Measurements from ENCODE around the gene RASSF9. TPM values are rescaled to one million over a fixed set of nuclear protein-coding genes. Genes with fewer than 3 reads are reported as not detected.

Gene RASSF9
- total and polyA plus RNA-seq, 10 of the 15 experiments (the other 5 are each of a cell fraction or from before 2014, with no cell fraction given) = under 0.01 to 0.10 TPM; not detected in 8

- Histone ChIP-seq H3K9ac (ENCODE audit: control insufficient read depth, insufficient read depth, low read length) (no peak overlapping the region), H4K20me1 (ENCODE audit: control insufficient read depth, insufficient read depth) (no peaks in the 10 kb centered on the region), H3K36me3 (ENCODE audit: control insufficient read depth in 2 of 2, insufficient read depth in 2 of 2, low read length in 1 of 2) (no peaks in the 10 kb centered on the region), H2AFZ (ENCODE audit: control insufficient read depth, low read depth, low read length) (no peak overlapping the region), H3K27ac (ENCODE audit: control insufficient read depth, insufficient read depth) (no peak overlapping the region), H3K4me1 (ENCODE audit: control insufficient read depth, insufficient read depth, low read length) (no peaks in the 10 kb centered on the region), H3K4me2 (ENCODE audit: control insufficient read depth, insufficient read depth) (no peak overlapping the region), H3K9me3 (replicated peaks; ENCODE audit: control insufficient read depth, insufficient read depth, low read length) (no peaks in the 10 kb centered on the region), H3K79me2 (ENCODE audit: control insufficient read depth, insufficient read depth, low read length) (no peaks in the 10 kb centered on the region), H3K27me3 (replicated peaks in 1 of 2; ENCODE audit: control insufficient read depth in 2 of 2, insufficient read depth in 2 of 2, low read length in 1 of 2) (no peaks in the 10 kb centered on the region), H3K4me3 (no peak overlapping the region)
- FAIRE-seq (no peak), DNase-seq (ENCODE audit: low read depth, low spot score) (no peak), ATAC-seq (no peak)
- RAD21 ChIA-PET (ENCODE audit: unreplicated experiment) = no interaction called here
- SMC1A ChIA-PET (ENCODE audit: uncharacterized antibody, unreplicated experiment) = interaction anchor here (0.8 kb wide), 1 partner anchor 132 kb away, joined by 4 read pairs; no protein-coding TSS in a partner anchor
- in situ Hi-C loops (cut with MboI) = no loop called here
- CTCF ChIA-PET = no interaction called here
- intact Hi-C loops (cut with micrococcal nuclease; ENCODE audit: unreplicated experiment) = no loop called here
- TF ChIP-seq EP300 (IDR thresholded peaks at IDR 0.05; ENCODE audit: borderline replicate concordance in 1 of 2, control insufficient read depth in 1 of 2, low read depth in 2 of 2, low read length in 2 of 2) (no peak), RFX5 (IDR thresholded peaks at IDR 0.05; ENCODE audit: low read depth, low read length) (no peak), FOS (IDR thresholded peaks at IDR 0.05; ENCODE audit: borderline replicate concordance, extremely low read depth, insufficient read length) (no peak)
- POLR2A ChIA-PET = no interaction called here
- BruUV-seq (replicated peaks) = no TSS peak
These were observed 26.7 kb downstream of the RASSF9 start for GRCh38 chr12:85809500-85809899.

- ATAC-seq (no peak), FAIRE-seq (no peak), DNase-seq (ENCODE audit: low read depth, low spot score) (no peak)
- CTCF ChIA-PET = no interaction called here
- Histone ChIP-seq H3K4me2 (ENCODE audit: control insufficient read depth, insufficient read depth) (no peak overlapping the region), H3K79me2 (ENCODE audit: control insufficient read depth, insufficient read depth, low read length) (no peaks in the 10 kb centered on the region), H3K4me1 (ENCODE audit: control insufficient read depth, insufficient read depth, low read length) (no peaks in the 10 kb centered on the region), H3K36me3 (ENCODE audit: control insufficient read depth in 2 of 2, insufficient read depth in 2 of 2, low read length in 1 of 2) (no peaks in the 10 kb centered on the region), H3K9me3 (replicated peaks; ENCODE audit: control insufficient read depth, insufficient read depth, low read length) (no peaks in the 10 kb centered on the region), H3K27ac (ENCODE audit: control insufficient read depth, insufficient read depth) (no peak overlapping the region), H4K20me1 (ENCODE audit: control insufficient read depth, insufficient read depth) (no peaks in the 10 kb centered on the region), H3K4me3 (no peak overlapping the region), H2AFZ (ENCODE audit: control insufficient read depth, low read depth, low read length) (no peak overlapping the region), H3K9ac (ENCODE audit: control insufficient read depth, insufficient read depth, low read length) (no peak overlapping the region), H3K27me3 (replicated peaks in 1 of 2; ENCODE audit: control insufficient read depth in 2 of 2, insufficient read depth in 2 of 2, low read length in 1 of 2) (no peaks in the 10 kb centered on the region)
- POLR2A ChIA-PET = no interaction called here
- RAD21 ChIA-PET (ENCODE audit: unreplicated experiment) = no interaction called here
- TF ChIP-seq SIN3A (IDR thresholded peaks at IDR 0.05; ENCODE audit: low read depth, low read length) (no peak), ATF7 (IDR thresholded peaks at IDR 0.05; ENCODE audit: low read depth) (no peak), CBX5 (IDR thresholded peaks at IDR 0.05; ENCODE audit: low read depth) (no peak), JUND (IDR thresholded peaks at IDR 0.05; ENCODE audit: low read depth, low read length) (no peak), NFYA (IDR thresholded peaks at IDR 0.05; ENCODE audit: borderline replicate concordance, low read depth, low read length) (no peak), CTCF (IDR thresholded peaks at IDR 0.05 in 2 of 3, conservative IDR thresholded peaks at IDR 0.05 in 1 of 3; ENCODE audit: control insufficient read depth in 2 of 3, extremely low read depth in 1 of 3, insufficient read depth in 1 of 3, low read depth in 3 of 3, low read length in 3 of 3) (no peak), MEF2B (IDR thresholded peaks at IDR 0.05; ENCODE audit: partially characterized antibody, poor library complexity, severe bottlenecking) (no peak), RBBP5 (conservative IDR thresholded peaks at IDR 0.05) (no peak), PML (IDR thresholded peaks at IDR 0.05; ENCODE audit: low read length) (no peak), TBL1XR1 (IDR thresholded peaks at IDR 0.05; ENCODE audit: low read depth, low read length) (no peak), TCF12 (IDR thresholded peaks at IDR 0.05; ENCODE audit: low read depth, low read length) (no peak)
- SMC1A ChIA-PET (ENCODE audit: uncharacterized antibody, unreplicated experiment) = no interaction called here
- BruUV-seq (replicated peaks) = no TSS peak
- in situ Hi-C loops (cut with MboI) (no loop called here), intact Hi-C loops (cut with micrococcal nuclease; ENCODE audit: unreplicated experiment) (no loop called here)
These were observed 28.5 kb downstream of the RASSF9 start for GRCh38 chr12:85807730-85808129.
